SK-N-SH (cell line): Measurements from ENCODE around the gene USH1C. TPM values are rescaled to one million over a fixed set of nuclear protein-coding genes. Genes with fewer than 3 reads are reported as not detected.
A peak's percentile ranks its signal among the peaks of the same experiment; 100 is the strongest.

Experiments used
- CTCF ChIA-PET: fragments of 300-600, 350-600 bp; formaldehyde crosslinking; extraction: SDS; loops from one replicate; lab custom pipeline; 2021; lab: Yijun Ruan, JAX
- POLR2A ChIA-PET: fragments of 350-600 bp; sonication (Branson Sonifier 250); formaldehyde crosslinking; extraction: SDS; loops from one replicate; lab custom pipeline; 2020; ENCODE audit warnings: antibody characterized with exemption, inconsistent platforms; lab: Yijun Ruan, JAX
- DNase-seq: peaks from one replicate; pipeline ENCODE4 v3.0.0; 2012
- H2AFZ ChIP-seq: fragments of 200-600 bp; sonication (generic); 2 replicates; pipeline ENCODE4 v1.8.1; 2016; ENCODE audit warnings: antibody characterized with exemption, mild to moderate bottlenecking, low read depth
- H3F3A ChIP-seq: fragments of 200-600 bp; sonication (generic); replicated peaks from 2 replicates; pipeline ENCODE3; 2016; ENCODE audit warnings: antibody characterized with exemption, mild to moderate bottlenecking; ENCODE audit not compliant: insufficient read depth
- H3K27ac ChIP-seq, 2 experiments: fragments of 200-500 bp in 1 of 2; fragments of 200-600 bp in 1 of 2; sonication (Bioruptor generic) in 1 of 2; sonication (generic), shearing (Covaris generic) in 1 of 2; 2 replicates each; pipeline versions ENCODE4 v1.5.1 to v1.6.1; 2014 to 2016; ENCODE audit warnings: low read depth in 2 of 2, inconsistent platforms in 1 of 2, low read length in 1 of 2, mild to moderate bottlenecking in 1 of 2, mixed read lengths in 1 of 2
- H3K27me3 ChIP-seq: fragments of 200-600 bp; sonication (generic), shearing (Covaris generic); 2 replicates; pipeline ENCODE4 v1.6.1; 2016; ENCODE audit warnings: mixed run types; ENCODE audit not compliant: insufficient read depth
- H3K36me3 ChIP-seq, 2 experiments: fragments of 200-500 bp in 1 of 2; fragments of 200-600 bp in 1 of 2; sonication (Bioruptor generic) in 1 of 2; sonication (generic) in 1 of 2; replicated peaks in 1 of 2; 2 replicates each; pipeline versions ENCODE3 to v1.5.1; 2014 to 2016; ENCODE audit warnings: low read length in 1 of 2, mild to moderate bottlenecking in 1 of 2; ENCODE audit not compliant: insufficient read depth in 2 of 2, control insufficient read depth in 1 of 2
- H3K4me1 ChIP-seq, 2 experiments: fragments of 200-500 bp in 1 of 2; fragments of 200-600 bp in 1 of 2; sonication (Bioruptor generic) in 1 of 2; sonication (generic), shearing (Covaris generic) in 1 of 2; 2 replicates each; pipeline versions ENCODE4 v1.5.1 to v1.6.1; 2014 to 2016; ENCODE audit warnings: low read depth in 1 of 2, low read length in 1 of 2, mixed run types in 1 of 2; ENCODE audit not compliant: insufficient read depth in 2 of 2, control insufficient read depth in 1 of 2
- H3K4me2 ChIP-seq: fragments of 200-600 bp; sonication (generic), shearing (Covaris generic); 2 replicates; pipeline ENCODE4 v1.6.1; 2017; ENCODE audit warnings: mixed run types
- H3K4me3 ChIP-seq, 2 experiments: fragments of 200-500 bp in 1 of 2; fragments of 200-600 bp in 1 of 2; sonication (Bioruptor generic) in 1 of 2; sonication (generic), shearing (Covaris generic) in 1 of 2; 2 replicates each; pipeline versions ENCODE4 v1.5.1 to v1.8.1; 2014 to 2016; ENCODE audit warnings: low read depth in 2 of 2, inconsistent platforms in 1 of 2, low read length in 1 of 2, mild to moderate bottlenecking in 1 of 2, mixed read lengths in 1 of 2, moderate library complexity in 1 of 2
- H3K79me2 ChIP-seq: fragments of 200-600 bp; sonication (generic); 2 replicates; pipeline ENCODE4 v1.8.1; 2017; ENCODE audit warnings: mild to moderate bottlenecking; ENCODE audit not compliant: insufficient read depth
- H3K9ac ChIP-seq: fragments of 200-600 bp; sonication (generic); 2 replicates; pipeline ENCODE4 v1.6.1; 2017; ENCODE audit warnings: mixed run types
- H3K9me2 ChIP-seq: fragments of 200-600 bp; sonication (generic); 2 replicates; pipeline ENCODE4 v1.6.1; 2017; ENCODE audit warnings: mixed run types
- H3K9me3 ChIP-seq: fragments of 200-600 bp; sonication (generic); 2 replicates; pipeline ENCODE4 v1.6.1; 2017; ENCODE audit warnings: mixed run types, mild to moderate bottlenecking, moderate library complexity
- H4K20me1 ChIP-seq: fragments of 200-600 bp; sonication (generic); 2 replicates; pipeline ENCODE4 v1.6.1; 2017; ENCODE audit warnings: mild to moderate bottlenecking, mixed run types; ENCODE audit not compliant: insufficient read depth
- CHD2 ChIP-seq: fragments of 150-350 bp; IDR thresholded peaks from 2 replicates; pipeline ENCODE4 v1.6.1; 2018; ENCODE audit warnings: low read length; ENCODE audit not compliant: partially characterized antibody
- ELF1 ChIP-seq: IDR thresholded peaks from 2 replicates; pipeline ENCODE4 v1.4.0; 2012
- EP300 ChIP-seq, 2 experiments: IDR thresholded peaks; 2 replicates each; pipeline versions ENCODE4 v1.4.0 to v1.6.1; 2012; ENCODE audit warnings: borderline replicate concordance in 1 of 2, low read depth in 1 of 2, low read length in 1 of 2
- FOSL2 ChIP-seq: IDR thresholded peaks from 2 replicates; pipeline ENCODE4 v1.4.0; 2012; ENCODE audit warnings: low read depth, mild to moderate bottlenecking, moderate library complexity, borderline replicate concordance
- FOXM1 ChIP-seq: IDR thresholded peaks from 2 replicates; pipeline ENCODE4 v1.4.0; 2012; ENCODE audit warnings: low read depth, mild to moderate bottlenecking
- GABPA ChIP-seq: IDR thresholded peaks from 2 replicates; pipeline ENCODE4 v1.4.0; 2012; ENCODE audit warnings: low read depth, mild to moderate bottlenecking
- JUND ChIP-seq: IDR thresholded peaks from 2 replicates; pipeline ENCODE4 v1.4.0; 2012
- MEF2A ChIP-seq: IDR thresholded peaks from 2 replicates; pipeline ENCODE4 v1.4.0; 2012; ENCODE audit warnings: low read depth, borderline replicate concordance
- MXI1 ChIP-seq: IDR thresholded peaks from 2 replicates; pipeline ENCODE4 v1.6.1; 2012; ENCODE audit warnings: mild to moderate bottlenecking, low read depth, low read length, improper control_type of control experiment
- NRF1 ChIP-seq: IDR thresholded peaks from 2 replicates; pipeline ENCODE4 v1.6.1; 2012; ENCODE audit warnings: low read depth, mild to moderate bottlenecking, low read length
- POLR2AphosphoS5 ChIP-seq: IDR thresholded peaks from 2 replicates; pipeline ENCODE4 v1.6.1; 2012; ENCODE audit warnings: low read depth, low read length
- RAD21 ChIP-seq: IDR thresholded peaks from 2 replicates; pipeline ENCODE4 v1.6.1; 2012; ENCODE audit warnings: mild to moderate bottlenecking, low read length
- RCOR1 ChIP-seq: fragments of 150-350 bp; IDR thresholded peaks from 2 replicates; pipeline ENCODE4 v1.6.1; 2017; ENCODE audit warnings: antibody characterized with exemption, low read length
- RFX5 ChIP-seq: IDR thresholded peaks from 2 replicates; pipeline ENCODE4 v1.6.1; 2012; ENCODE audit warnings: mild to moderate bottlenecking, improper control_type of control experiment, low read length
- SIN3A ChIP-seq: IDR thresholded peaks from 2 replicates; pipeline ENCODE4 v1.6.1; 2012; ENCODE audit warnings: low read depth, mild to moderate bottlenecking, low read length, moderate library complexity, borderline replicate concordance
- SMC3 ChIP-seq: IDR thresholded peaks from 2 replicates; pipeline ENCODE4 v1.6.1; 2012; ENCODE audit warnings: low read depth, low read length, improper control_type of control experiment
- TAF1 ChIP-seq: IDR thresholded peaks from 2 replicates; pipeline ENCODE4 v1.6.1; 2012; ENCODE audit warnings: low read depth, mild to moderate bottlenecking, low read length, moderate library complexity, borderline replicate concordance
- TCF12 ChIP-seq: IDR thresholded peaks from 2 replicates; pipeline ENCODE4 v1.4.0; 2012
- TEAD4 ChIP-seq: IDR thresholded peaks from 2 replicates; pipeline ENCODE4 v1.4.0; 2012; ENCODE audit warnings: mild to moderate bottlenecking, borderline replicate concordance; ENCODE audit not compliant: insufficient read depth
- YY1 ChIP-seq: IDR thresholded peaks from 2 replicates; pipeline ENCODE4 v1.4.0; 2012; ENCODE audit warnings: low read depth, mild to moderate bottlenecking
- WGBS: methylation state at CpG from one replicate; pipeline ENCODE4 v1.1.6; 2017; ENCODE audit warnings: low lambda C conversion rate; 5-methylcytosine and 5-hydroxymethylcytosine counted together
- polyA plus RNA-seq, 3 experiments: library from polyadenylated mRNA; depleted of rRNA; stranded (reverse); fragments of >200 nt; gene quantifications; 2 replicates each; pipeline ENCODE4 v1.2.3, GENCODE V29; 2012
- TF ChIP-seq, protein P1 (sequence below): fragments of 150-350 bp; IDR thresholded peaks from 2 replicates; pipeline ENCODE4 v1.6.1; 2016; ENCODE audit warnings: mild to moderate bottlenecking, low read depth, low read length
- TF ChIP-seq, protein P2 (sequence below): IDR thresholded peaks from 2 replicates; pipeline ENCODE4 v1.6.1; 2012; ENCODE audit warnings: mild to moderate bottlenecking, low read depth, low read length, moderate library complexity
- TF ChIP-seq, protein P3 (sequence below): IDR thresholded peaks from 2 replicates; pipeline ENCODE4; 2012
- TF ChIP-seq, protein P4 (sequence below): IDR thresholded peaks from 2 replicates; pipeline ENCODE4 v1.4.0; 2012; ENCODE audit warnings: low read depth, borderline replicate concordance

USH1C gene
- polyA plus RNA-seq, 1 of the 3 experiments (the other 2 are of a cell fraction), result not detected

DNA sequence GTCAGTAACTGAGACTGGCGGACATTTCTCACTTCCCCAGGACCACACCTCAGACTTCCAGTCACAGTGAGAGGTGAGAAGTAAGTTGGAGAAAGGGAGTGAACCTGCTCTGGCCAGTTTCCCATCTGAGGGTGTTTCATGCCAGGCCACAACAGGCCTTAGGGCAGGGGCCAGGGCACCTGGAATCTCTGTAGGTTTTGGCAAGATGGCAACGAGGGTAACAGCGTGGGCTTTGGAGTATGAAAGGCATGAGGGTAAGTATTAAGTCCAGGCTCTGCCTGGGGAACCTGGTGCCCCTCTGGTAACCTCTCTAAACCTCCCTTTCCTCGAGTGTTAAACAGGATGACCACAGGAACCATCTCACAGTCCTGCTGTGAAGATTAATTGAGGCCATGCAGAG lies 39.1 kb downstream of the USH1C start (continued):
- no peak for TF ChIP-seq SIN3A

DNA sequence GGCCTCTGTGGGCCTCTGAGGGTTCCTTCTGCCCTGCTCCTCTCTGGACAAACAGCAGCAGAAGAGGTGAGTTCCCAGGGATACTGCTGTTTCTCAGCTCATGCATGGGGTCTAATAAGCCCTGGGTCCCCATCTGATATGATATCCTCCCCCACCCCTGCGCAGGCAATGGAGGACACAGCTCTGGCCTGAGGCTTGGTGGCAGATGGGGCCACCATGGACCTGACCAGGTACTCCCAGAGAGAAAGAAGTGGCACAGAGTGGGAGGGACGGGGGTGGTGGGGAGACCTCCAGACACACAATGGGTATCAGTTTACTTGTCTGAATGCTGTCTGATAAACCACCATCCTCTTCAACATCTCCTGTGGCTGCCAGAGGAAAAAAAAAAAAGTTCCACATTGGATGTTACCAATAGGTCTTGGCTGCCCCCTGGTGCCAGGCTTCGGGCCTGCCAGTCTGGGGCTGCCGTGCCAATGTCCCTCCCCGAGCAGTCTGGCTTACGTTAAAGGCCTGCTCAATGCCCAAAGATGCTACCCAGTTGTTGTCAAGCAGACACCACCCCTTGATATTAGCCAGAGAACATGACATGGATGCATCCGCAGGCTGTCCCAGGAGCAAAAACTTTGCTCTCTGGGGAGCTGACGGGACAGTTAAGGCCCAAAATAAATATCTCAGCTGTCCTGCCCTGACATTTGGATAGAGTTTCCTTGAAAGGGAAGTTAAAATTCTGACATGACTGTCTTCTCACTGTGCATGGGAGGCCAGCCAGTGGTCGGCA lies 39.7 kb downstream of the USH1C start:
- Histone ChIP-seq H3K9me3 (no peaks in the 10 kb centered on the region), H3K4me2 (no peak overlapping the region), H3K9ac (no peak overlapping the region), H3K4me1 (peaks cover 0 to 4% of the 10 kb centered on the region in 2 experiments; a peak in 1 of 4 replicates), H3K36me3 (no peaks in the 10 kb centered on the region), H4K20me1 (no peaks in the 10 kb centered on the region), H3K27me3 (no peaks in the 10 kb centered on the region), H3K4me3 (no peak overlapping the region; a peak in 1 of 4 replicates), H3K79me2 (no peaks in the 10 kb centered on the region), H3F3A (no peaks in the 10 kb centered on the region), H3K27ac (no peak overlapping the region), H3K9me2 (no peaks in the 10 kb centered on the region), H2AFZ (no peak overlapping the region)
- DNase-seq, result peak; percentile 88
- ChIA-PET POLR2A (interaction anchor here (1.0 kb wide), 1 partner anchor 120 kb away, joined by 3 read pairs; no protein-coding TSS in a partner anchor), CTCF (interaction anchor here (0.6 to 45.6 kb wide), 39 partner anchors 9 to 563 kb away, joined by 3 to 1101 read pairs (median 5); partner anchors contain the start of genes ABCC8, KCNJ11 and OTOG)
- WGBS, result 20% methylated on average over 8 of the region's 9 CpGs
- TF ChIP-seq RAD21 (peak; percentile 96), FOXM1 (no peak), SMC3 (peak; percentile 98), RFX5 (no peak), TCF12 (no peak), POLR2AphosphoS5 (no peak), NRF1 (no peak), EP300 (IDR thresholded peaks at IDR 0.05; ENCODE audit: borderline replicate concordance in 1 of 2, low read depth in 1 of 2, low read length in 1 of 2) (no peak), MXI1 (no peak), FOSL2 (no peak), TAF1 (no peak), YY1 (no peak), ELF1 (no peak), MEF2A (no peak), CHD2 (peak; percentile 15), SIN3A (no peak), GABPA (no peak), RCOR1 (no peak), JUND (no peak), TEAD4 (no peak)
- TF ChIP-seq, protein P1, sequence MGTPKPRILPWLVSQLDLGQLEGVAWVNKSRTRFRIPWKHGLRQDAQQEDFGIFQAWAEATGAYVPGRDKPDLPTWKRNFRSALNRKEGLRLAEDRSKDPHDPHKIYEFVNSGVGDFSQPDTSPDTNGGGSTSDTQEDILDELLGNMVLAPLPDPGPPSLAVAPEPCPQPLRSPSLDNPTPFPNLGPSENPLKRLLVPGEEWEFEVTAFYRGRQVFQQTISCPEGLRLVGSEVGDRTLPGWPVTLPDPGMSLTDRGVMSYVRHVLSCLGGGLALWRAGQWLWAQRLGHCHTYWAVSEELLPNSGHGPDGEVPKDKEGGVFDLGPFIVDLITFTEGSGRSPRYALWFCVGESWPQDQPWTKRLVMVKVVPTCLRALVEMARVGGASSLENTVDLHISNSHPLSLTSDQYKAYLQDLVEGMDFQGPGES, result no peak
- TF ChIP-seq, protein P2, sequence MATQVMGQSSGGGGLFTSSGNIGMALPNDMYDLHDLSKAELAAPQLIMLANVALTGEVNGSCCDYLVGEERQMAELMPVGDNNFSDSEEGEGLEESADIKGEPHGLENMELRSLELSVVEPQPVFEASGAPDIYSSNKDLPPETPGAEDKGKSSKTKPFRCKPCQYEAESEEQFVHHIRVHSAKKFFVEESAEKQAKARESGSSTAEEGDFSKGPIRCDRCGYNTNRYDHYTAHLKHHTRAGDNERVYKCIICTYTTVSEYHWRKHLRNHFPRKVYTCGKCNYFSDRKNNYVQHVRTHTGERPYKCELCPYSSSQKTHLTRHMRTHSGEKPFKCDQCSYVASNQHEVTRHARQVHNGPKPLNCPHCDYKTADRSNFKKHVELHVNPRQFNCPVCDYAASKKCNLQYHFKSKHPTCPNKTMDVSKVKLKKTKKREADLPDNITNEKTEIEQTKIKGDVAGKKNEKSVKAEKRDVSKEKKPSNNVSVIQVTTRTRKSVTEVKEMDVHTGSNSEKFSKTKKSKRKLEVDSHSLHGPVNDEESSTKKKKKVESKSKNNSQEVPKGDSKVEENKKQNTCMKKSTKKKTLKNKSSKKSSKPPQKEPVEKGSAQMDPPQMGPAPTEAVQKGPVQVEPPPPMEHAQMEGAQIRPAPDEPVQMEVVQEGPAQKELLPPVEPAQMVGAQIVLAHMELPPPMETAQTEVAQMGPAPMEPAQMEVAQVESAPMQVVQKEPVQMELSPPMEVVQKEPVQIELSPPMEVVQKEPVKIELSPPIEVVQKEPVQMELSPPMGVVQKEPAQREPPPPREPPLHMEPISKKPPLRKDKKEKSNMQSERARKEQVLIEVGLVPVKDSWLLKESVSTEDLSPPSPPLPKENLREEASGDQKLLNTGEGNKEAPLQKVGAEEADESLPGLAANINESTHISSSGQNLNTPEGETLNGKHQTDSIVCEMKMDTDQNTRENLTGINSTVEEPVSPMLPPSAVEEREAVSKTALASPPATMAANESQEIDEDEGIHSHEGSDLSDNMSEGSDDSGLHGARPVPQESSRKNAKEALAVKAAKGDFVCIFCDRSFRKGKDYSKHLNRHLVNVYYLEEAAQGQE, result no peak
- TF ChIP-seq, protein P3, sequence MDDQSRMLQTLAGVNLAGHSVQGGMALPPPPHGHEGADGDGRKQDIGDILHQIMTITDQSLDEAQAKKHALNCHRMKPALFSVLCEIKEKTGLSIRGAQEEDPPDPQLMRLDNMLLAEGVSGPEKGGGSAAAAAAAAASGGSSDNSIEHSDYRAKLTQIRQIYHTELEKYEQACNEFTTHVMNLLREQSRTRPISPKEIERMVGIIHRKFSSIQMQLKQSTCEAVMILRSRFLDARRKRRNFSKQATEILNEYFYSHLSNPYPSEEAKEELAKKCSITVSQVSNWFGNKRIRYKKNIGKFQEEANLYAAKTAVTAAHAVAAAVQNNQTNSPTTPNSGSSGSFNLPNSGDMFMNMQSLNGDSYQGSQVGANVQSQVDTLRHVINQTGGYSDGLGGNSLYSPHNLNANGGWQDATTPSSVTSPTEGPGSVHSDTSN, result no peak
- TF ChIP-seq, protein P4, sequence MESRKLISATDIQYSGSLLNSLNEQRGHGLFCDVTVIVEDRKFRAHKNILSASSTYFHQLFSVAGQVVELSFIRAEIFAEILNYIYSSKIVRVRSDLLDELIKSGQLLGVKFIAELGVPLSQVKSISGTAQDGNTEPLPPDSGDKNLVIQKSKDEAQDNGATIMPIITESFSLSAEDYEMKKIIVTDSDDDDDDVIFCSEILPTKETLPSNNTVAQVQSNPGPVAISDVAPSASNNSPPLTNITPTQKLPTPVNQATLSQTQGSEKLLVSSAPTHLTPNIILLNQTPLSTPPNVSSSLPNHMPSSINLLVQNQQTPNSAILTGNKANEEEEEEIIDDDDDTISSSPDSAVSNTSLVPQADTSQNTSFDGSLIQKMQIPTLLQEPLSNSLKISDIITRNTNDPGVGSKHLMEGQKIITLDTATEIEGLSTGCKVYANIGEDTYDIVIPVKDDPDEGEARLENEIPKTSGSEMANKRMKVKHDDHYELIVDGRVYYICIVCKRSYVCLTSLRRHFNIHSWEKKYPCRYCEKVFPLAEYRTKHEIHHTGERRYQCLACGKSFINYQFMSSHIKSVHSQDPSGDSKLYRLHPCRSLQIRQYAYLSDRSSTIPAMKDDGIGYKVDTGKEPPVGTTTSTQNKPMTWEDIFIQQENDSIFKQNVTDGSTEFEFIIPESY, result no peak
